ENCODE data around the gene INPP4B.

Gene INPP4B

GRCh38 chr4:142697320-142697719, 148.8 kb downstream of the INPP4B start:
- H2BK12ac ChIP-seq (ENCODE audit: low read length) = no peak overlapping the region
- H3K27ac ChIP-seq (ENCODE audit: low read depth, low read length) = no peak overlapping the region
- H3K4ac ChIP-seq (ENCODE audit: low read depth, low read length) = no peak overlapping the region
- DNase-seq = no peak
- H3K4me2 ChIP-seq (ENCODE audit: low read length) = no peak overlapping the region
- no peak overlapping the region for H2AFZ ChIP-seq (ENCODE audit: insufficient read depth, low read length, poor library complexity)
- no peaks in the 10 kb centered on the region for H3K9me3 ChIP-seq (ENCODE audit: insufficient read depth, low read depth, low read length)
- H3K79me1 ChIP-seq (ENCODE audit: low read length) = no peaks in the 10 kb centered on the region
- H2BK120ac ChIP-seq (ENCODE audit: insufficient read depth, low read length, poor library complexity) = no peak overlapping the region
- peaks cover 2 to 7% of the 10 kb centered on the region in 2 experiments for H3K4me1 ChIP-seq (ENCODE audit: control insufficient read depth in 1 of 2, insufficient read depth in 2 of 2, low read length in 2 of 2)
- no peak overlapping the region for H3K14ac ChIP-seq (ENCODE audit: low read length)
- H4K12ac ChIP-seq (ENCODE audit: low read depth, low read length) = no peak overlapping the region
- no peaks in the 10 kb centered on the region for H3K27me3 ChIP-seq (ENCODE audit: insufficient read depth, low read length)
- no peak overlapping the region for H2AK5ac ChIP-seq (ENCODE audit: low read length)
- no peak overlapping the region for H2BK5ac ChIP-seq (ENCODE audit: low read depth, low read length, poor library complexity)
- H3K79me2 ChIP-seq (ENCODE audit: control insufficient read depth, insufficient read depth, low read length, poor library complexity) = no peaks in the 10 kb centered on the region
- H4K8ac ChIP-seq (ENCODE audit: low read depth, low read length) = no peak overlapping the region
- no peak overlapping the region for H3K23ac ChIP-seq (ENCODE audit: low read length)
- no peak overlapping the region for H4K91ac ChIP-seq (ENCODE audit: low read depth, low read length)
- H3K9ac ChIP-seq (ENCODE audit: low read length) = no peak overlapping the region
- no peak overlapping the region for H3K4me3 ChIP-seq (ENCODE audit: low read depth, low read length)
- no peaks in the 10 kb centered on the region for H3K36me3 ChIP-seq (ENCODE audit: control insufficient read depth in 1 of 2, insufficient read depth in 2 of 2, low read length in 2 of 2)
- no CpG with 5 or more reads among the region's 2 CpGs for WGBS (ENCODE audit: extremely low coverage, insufficient coverage, insufficient read length)
- H3K18ac ChIP-seq (ENCODE audit: low read length) = no peak overlapping the region

GRCh38 chr4:142696334-142697122, 149.6 kb downstream of the INPP4B start:
- H3K18ac ChIP-seq (ENCODE audit: low read length) = no peak overlapping the region
- DNase-seq = no peak
- H3K4me2 ChIP-seq (ENCODE audit: low read length) = no peak overlapping the region
- no peak overlapping the region for H3K4me3 ChIP-seq (ENCODE audit: low read depth, low read length)
- no peak overlapping the region for H4K8ac ChIP-seq (ENCODE audit: low read depth, low read length)
- H3K9ac ChIP-seq (ENCODE audit: low read length) = no peak overlapping the region
- H2AK5ac ChIP-seq (ENCODE audit: low read length) = no peak overlapping the region
- H3K79me1 ChIP-seq (ENCODE audit: low read length) = no peaks in the 10 kb centered on the region
- no peaks in the 10 kb centered on the region for H3K79me2 ChIP-seq (ENCODE audit: control insufficient read depth, insufficient read depth, low read length, poor library complexity)
- H3K4ac ChIP-seq (ENCODE audit: low read depth, low read length) = no peak overlapping the region
- H2BK5ac ChIP-seq (ENCODE audit: low read depth, low read length, poor library complexity) = no peak overlapping the region
- H4K12ac ChIP-seq (ENCODE audit: low read depth, low read length) = no peak overlapping the region
- no peaks in the 10 kb centered on the region for H3K36me3 ChIP-seq (ENCODE audit: control insufficient read depth in 1 of 2, insufficient read depth in 2 of 2, low read length in 2 of 2)
- no CpG with 5 or more reads among the region's 3 CpGs for WGBS (ENCODE audit: extremely low coverage, insufficient coverage, insufficient read length)
- no peak overlapping the region for H3K23ac ChIP-seq (ENCODE audit: low read length)
- no peak overlapping the region for H2BK120ac ChIP-seq (ENCODE audit: insufficient read depth, low read length, poor library complexity)
- H3K27ac ChIP-seq (ENCODE audit: low read depth, low read length) = no peak overlapping the region
- peaks cover 2 to 7% of the 10 kb centered on the region in 2 experiments for H3K4me1 ChIP-seq (ENCODE audit: control insufficient read depth in 1 of 2, insufficient read depth in 2 of 2, low read length in 2 of 2)
- no peaks in the 10 kb centered on the region for H3K9me3 ChIP-seq (ENCODE audit: insufficient read depth, low read depth, low read length)
- no peak overlapping the region for H3K14ac ChIP-seq (ENCODE audit: low read length)
- H2BK12ac ChIP-seq (ENCODE audit: low read length) = no peak overlapping the region
- no peak overlapping the region for H4K91ac ChIP-seq (ENCODE audit: low read depth, low read length)
- no peak overlapping the region for H2AFZ ChIP-seq (ENCODE audit: insufficient read depth, low read length, poor library complexity)
- no peaks in the 10 kb centered on the region for H3K27me3 ChIP-seq (ENCODE audit: insufficient read depth, low read length)

GRCh38 chr4:142690406-142691163, 155.5 kb downstream of the INPP4B start:
- DNase-seq = no peak
- no CpG with 5 or more reads among the region's 4 CpGs for WGBS (ENCODE audit: extremely low coverage, insufficient coverage, insufficient read length)
- Histone ChIP-seq H3K18ac (ENCODE audit: low read length) (no peak overlapping the region), H4K91ac (ENCODE audit: low read depth, low read length) (no peak overlapping the region), H3K79me1 (ENCODE audit: low read length) (no peaks in the 10 kb centered on the region), H3K27ac (ENCODE audit: low read depth, low read length) (no peak overlapping the region), H3K4me3 (ENCODE audit: low read depth, low read length) (no peak overlapping the region), H3K27me3 (ENCODE audit: insufficient read depth, low read length) (no peaks in the 10 kb centered on the region), H3K14ac (ENCODE audit: low read length) (no peak overlapping the region), H3K9me3 (ENCODE audit: insufficient read depth, low read depth, low read length) (no peaks in the 10 kb centered on the region), H3K4ac (ENCODE audit: low read depth, low read length) (no peak overlapping the region), H4K8ac (ENCODE audit: low read depth, low read length) (no peak overlapping the region), H2BK120ac (ENCODE audit: insufficient read depth, low read length, poor library complexity) (no peak overlapping the region), H2BK5ac (ENCODE audit: low read depth, low read length, poor library complexity) (no peak overlapping the region), H2AFZ (ENCODE audit: insufficient read depth, low read length, poor library complexity) (no peak overlapping the region), H3K36me3 (ENCODE audit: control insufficient read depth in 1 of 2, insufficient read depth in 2 of 2, low read length in 2 of 2) (no peaks in the 10 kb centered on the region), H3K4me1 (ENCODE audit: control insufficient read depth in 1 of 2, insufficient read depth in 2 of 2, low read length in 2 of 2) (no peaks in the 10 kb centered on the region), H2BK12ac (ENCODE audit: low read length) (no peak overlapping the region), H3K9ac (ENCODE audit: low read length) (no peak overlapping the region), H3K23ac (ENCODE audit: low read length) (no peak overlapping the region), H3K4me2 (ENCODE audit: low read length) (no peak overlapping the region), H3K79me2 (ENCODE audit: control insufficient read depth, insufficient read depth, low read length, poor library complexity) (no peaks in the 10 kb centered on the region), H4K12ac (ENCODE audit: low read depth, low read length) (no peak overlapping the region), H2AK5ac (ENCODE audit: low read length) (no peak overlapping the region)

GRCh38 chr4:142687547-142688275, 158.4 kb downstream of the INPP4B start:
- Histone ChIP-seq H3K4me3 (ENCODE audit: low read depth, low read length) (no peak overlapping the region), H3K79me2 (ENCODE audit: control insufficient read depth, insufficient read depth, low read length, poor library complexity) (no peaks in the 10 kb centered on the region)

More at GRCh38 chr4:142687547-142688275, 158.4 kb downstream of the INPP4B start:
- H2BK120ac ChIP-seq (ENCODE audit: insufficient read depth, low read length, poor library complexity) = no peak overlapping the region
- H4K91ac ChIP-seq (ENCODE audit: low read depth, low read length) = no peak overlapping the region
- no peaks in the 10 kb centered on the region for H3K27me3 ChIP-seq (ENCODE audit: insufficient read depth, low read length)
- no peak overlapping the region for H3K4ac ChIP-seq (ENCODE audit: low read depth, low read length)
- DNase-seq = no peak
- no peak overlapping the region for H2BK12ac ChIP-seq (ENCODE audit: low read length)
- no peaks in the 10 kb centered on the region for H3K4me1 ChIP-seq (ENCODE audit: control insufficient read depth in 1 of 2, insufficient read depth in 2 of 2, low read length in 2 of 2)
- H3K79me1 ChIP-seq (ENCODE audit: low read length) = no peaks in the 10 kb centered on the region
- no peak overlapping the region for H2AK5ac ChIP-seq (ENCODE audit: low read length)
- no peak overlapping the region for H2AFZ ChIP-seq (ENCODE audit: insufficient read depth, low read length, poor library complexity)
- no peak overlapping the region for H4K12ac ChIP-seq (ENCODE audit: low read depth, low read length)
- no peak overlapping the region for H3K23ac ChIP-seq (ENCODE audit: low read length)
- no peak overlapping the region for H3K18ac ChIP-seq (ENCODE audit: low read length)
- no peak overlapping the region for H3K14ac ChIP-seq (ENCODE audit: low read length)
- no peak overlapping the region for H3K4me2 ChIP-seq (ENCODE audit: low read length)
- H3K27ac ChIP-seq (ENCODE audit: low read depth, low read length) = no peak overlapping the region
- no CpG with 5 or more reads among the region's 6 CpGs for WGBS (ENCODE audit: extremely low coverage, insufficient coverage, insufficient read length)
- H3K9ac ChIP-seq (ENCODE audit: low read length) = no peak overlapping the region
- H4K8ac ChIP-seq (ENCODE audit: low read depth, low read length) = no peak overlapping the region
- no peaks in the 10 kb centered on the region for H3K36me3 ChIP-seq (ENCODE audit: control insufficient read depth in 1 of 2, insufficient read depth in 2 of 2, low read length in 2 of 2)
- no peaks in the 10 kb centered on the region for H3K9me3 ChIP-seq (ENCODE audit: insufficient read depth, low read depth, low read length)
- H2BK5ac ChIP-seq (ENCODE audit: low read depth, low read length, poor library complexity) = no peak overlapping the region
